PC-3 (cell line): Measurements from ENCODE around the gene ESPNL. TPM values are rescaled to one million over a fixed set of nuclear protein-coding genes. Genes with fewer than 3 reads are reported as not detected.

Experiments
- ATAC-seq: fragments of 200-7000 bp; cut with Tn5 transposase; 2 replicates; pipeline ENCODE4 v1.9.1; 2020; ENCODE audit warnings: mild to moderate bottlenecking, moderate library complexity
- BruUV-seq: library from RNA; stranded (reverse); fragments of 400-500 nt; replicated peaks from 2 replicates; lab custom pipeline; 2021; lab: Mats Ljungman, UMichigan
- CTCF ChIA-PET: fragments of 300-600 bp; sonication (Branson Sonifier 250); formaldehyde crosslinking; loops from one replicate; lab custom pipeline; 2022; ENCODE audit warnings: antibody characterized with exemption; lab: Charles Lee
- POLR2A ChIA-PET: fragments of 300-600 bp; sonication (Branson Sonifier 250); formaldehyde crosslinking; loops from one replicate; lab custom pipeline; 2022; ENCODE audit warnings: antibody characterized with exemption; ENCODE audit not compliant: unreplicated experiment; lab: Charles Lee
- DNase-seq: peaks from one replicate; pipeline ENCODE4 v3.0.0-alpha.2; 2015
- H2AFZ ChIP-seq: fragments of 300-600 bp; sonication (generic); 2 replicates; pipeline ENCODE4 v1.6.0; 2016; ENCODE audit warnings: antibody characterized with exemption, low read length
- H3F3A ChIP-seq: fragments of 300-600 bp; sonication (generic); one replicate; pipeline ENCODE4 v1.6.0; 2017; ENCODE audit warnings: antibody characterized with exemption, low read length, control low read depth, mild to moderate bottlenecking; ENCODE audit not compliant: unreplicated experiment
- H3K27ac ChIP-seq: fragments of 300-600 bp; sonication (generic); 2 replicates; pipeline ENCODE4 v1.5.1; 2016; ENCODE audit warnings: mild to moderate bottlenecking, low read length
- H3K27me3 ChIP-seq: fragments of 300-600 bp; sonication (generic); 2 replicates; pipeline ENCODE4 v1.6.1; 2016; ENCODE audit warnings: low read length, mixed read lengths
- H3K36me3 ChIP-seq: fragments of 300-600 bp; sonication (generic); 2 replicates; pipeline ENCODE4 v1.6.1; 2016; ENCODE audit warnings: low read depth, mixed run types, low read length, mixed read lengths
- H3K4me1 ChIP-seq: fragments of 300-600 bp; sonication (generic); 2 replicates; pipeline ENCODE4 v1.5.1; 2016; ENCODE audit warnings: low read length; ENCODE audit not compliant: insufficient read depth
- H3K4me2 ChIP-seq: fragments of 300-600 bp; sonication (generic); 2 replicates; pipeline ENCODE4 v1.6.0; 2016; ENCODE audit warnings: low read length
- H3K4me3 ChIP-seq: fragments of 300-600 bp; sonication (generic); 2 replicates; pipeline ENCODE4 v1.5.1; 2016; ENCODE audit warnings: mild to moderate bottlenecking, low read length, mixed read lengths
- H3K79me2 ChIP-seq: fragments of 300-600 bp; sonication (generic); 2 replicates; pipeline ENCODE4 v1.6.1; 2017; ENCODE audit warnings: low read length, mixed read lengths
- H3K9ac ChIP-seq: fragments of 300-600 bp; sonication (generic); 2 replicates; pipeline ENCODE4 v1.6.0; 2016; ENCODE audit warnings: mild to moderate bottlenecking, low read length
- H3K9me2 ChIP-seq: fragments of 300-600 bp; sonication (generic); replicated peaks from 2 replicates; pipeline ENCODE4 v1.6.1; 2016; ENCODE audit warnings: mixed run types, low read length, mixed read lengths
- H3K9me3 ChIP-seq: fragments of 300-600 bp; sonication (generic); 2 replicates; pipeline ENCODE4 v1.6.1; 2016; ENCODE audit warnings: low read length, mixed read lengths
- H4K20me1 ChIP-seq: fragments of 300-600 bp; sonication (generic); 2 replicates; pipeline ENCODE4 v1.6.1; 2016; ENCODE audit warnings: low read length, mixed read lengths
- CTCF ChIP-seq: fragments of 300-600 bp; sonication (generic); conservative IDR thresholded peaks from 2 replicates; pipeline ENCODE4 v1.5.1; 2017; ENCODE audit warnings: antibody characterized with exemption, low read depth, mild to moderate bottlenecking, low read length
- EZH2 ChIP-seq: fragments of 300-600 bp; sonication (generic); IDR thresholded peaks from one replicate; pipeline ENCODE4 v1.6.1; 2017; ENCODE audit warnings: antibody characterized with exemption, mild to moderate bottlenecking, low read length; ENCODE audit not compliant: unreplicated experiment
- EZH2phosphoT487 ChIP-seq: fragments of 300-600 bp; sonication (generic); IDR thresholded peaks from 2 replicates; pipeline ENCODE4 v1.6.1; 2018; ENCODE audit warnings: mild to moderate bottlenecking, antibody characterized with exemption, low read length, borderline replicate concordance
- intact Hi-C: fragments of 100-400 bp; cut with micrococcal nuclease; formaldehyde crosslinking; loops from 2 replicates; pipeline ENCODE4 v1.9.0; 2023
- total RNA-seq: library from RNA; depleted of rRNA; stranded (reverse); fragments of >200 nt; gene quantifications from 2 replicates; pipeline ENCODE4 v1.2.3, GENCODE V29; 2014

ESPNL gene
- total RNA-seq, 1 experiment from 2014 or later = not detected

GRCh38 chr2:238146884-238147544 lies 46.9 kb downstream of the ESPNL start:
- Histone ChIP-seq H3K27ac (no peak overlapping the region), H3F3A (no peaks in the 10 kb centered on the region), H3K4me3 (no peak overlapping the region), H3K9me2 (no peaks in the 10 kb centered on the region), H3K36me3 (no peaks in the 10 kb centered on the region), H3K9me3 (no peaks in the 10 kb centered on the region), H3K4me1 (peaks cover 21% of the 10 kb centered on the region), H3K27me3 (no peaks in the 10 kb centered on the region), H3K79me2 (no peaks in the 10 kb centered on the region), H3K9ac (no peak overlapping the region), H2AFZ (no peak overlapping the region), H4K20me1 (no peaks in the 10 kb centered on the region), H3K4me2 (no peak overlapping the region)
- DNase-seq (no peak), ATAC-seq (no peak)
- intact Hi-C loops = no loop called here
- CTCF ChIA-PET = interaction anchor here (0.7 kb wide), 1 partner anchor 10 kb away, joined by 3 read pairs; no protein-coding TSS in a partner anchor
- POLR2A ChIA-PET = no interaction called here
- no peak for TF ChIP-seq EZH2phosphoT487
- no peak for TF ChIP-seq EZH2
- no peak for TF ChIP-seq CTCF
- no TSS peak for BruUV-seq

- Histone ChIP-seq H3K9me2 (no peaks in the 10 kb centered on the region), H3K9ac (no peak overlapping the region), H3F3A (no peaks in the 10 kb centered on the region), H3K4me2 (no peak overlapping the region), H3K4me3 (no peak overlapping the region), H4K20me1 (no peaks in the 10 kb centered on the region), H3K27ac (no peak overlapping the region), H3K9me3 (no peaks in the 10 kb centered on the region), H3K4me1 (peaks cover 2% of the 10 kb centered on the region), H2AFZ (no peak overlapping the region), H3K36me3 (no peaks in the 10 kb centered on the region), H3K27me3 (no peaks in the 10 kb centered on the region), H3K79me2 (no peaks in the 10 kb centered on the region)
- no peak for TF ChIP-seq CTCF
- no peak for TF ChIP-seq EZH2
- no peak for TF ChIP-seq EZH2phosphoT487
- ATAC-seq (no peak), DNase-seq (no peak)
- intact Hi-C loops = no loop called here
- no TSS peak for BruUV-seq
- ChIA-PET POLR2A (no interaction called here), CTCF (no interaction called here)
Observed at GRCh38 chr2:238148981-238149380, 48.8 kb downstream of the ESPNL start.

DNA sequence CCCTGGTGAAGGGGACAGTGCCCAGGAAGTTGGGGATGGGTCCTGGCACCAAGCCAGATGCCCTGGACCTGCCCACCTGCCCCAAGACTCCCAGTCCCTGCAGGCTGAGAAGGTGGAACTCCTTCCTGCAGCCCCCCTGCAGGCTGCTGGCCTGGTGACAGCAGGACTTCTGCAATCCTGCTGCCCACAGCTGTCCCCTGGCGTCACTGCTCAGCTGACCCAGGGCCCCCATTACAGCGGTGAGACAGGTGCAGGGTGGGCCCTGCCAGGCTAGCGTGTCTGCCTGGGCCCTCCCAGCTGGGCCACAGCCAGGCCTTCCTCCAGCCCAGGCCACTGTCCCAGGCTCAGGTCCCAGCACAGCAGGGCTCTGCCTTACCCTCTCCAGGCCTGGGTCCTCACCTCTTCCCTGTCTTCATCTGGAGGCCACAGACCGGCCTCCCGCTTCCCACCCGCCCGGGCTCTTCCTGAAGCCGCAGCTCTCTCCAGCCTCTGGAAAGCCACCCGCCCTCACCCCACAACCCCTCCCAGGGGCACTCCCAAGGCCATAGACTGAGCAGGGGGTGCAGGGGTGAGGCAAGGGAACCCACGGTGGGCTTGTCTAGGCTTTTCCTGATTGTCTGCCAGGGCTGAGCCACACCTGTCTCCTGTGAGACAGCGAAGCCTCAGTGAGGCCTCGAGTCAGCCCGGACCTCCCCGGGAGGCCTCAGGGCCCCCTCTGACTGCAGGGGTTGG lies 49.9 kb downstream of the ESPNL start:
- no peaks in the 10 kb centered on the region for H3K36me3 ChIP-seq
- ChIA-PET CTCF (no interaction called here), POLR2A (no interaction called here)
- no peak overlapping the region for H3K4me2 ChIP-seq
- H2AFZ ChIP-seq = no peak overlapping the region
- H3K27ac ChIP-seq = no peak overlapping the region
- no peaks in the 10 kb centered on the region for H3K9me2 ChIP-seq
- BruUV-seq = no TSS peak
- H3K4me3 ChIP-seq = no peak overlapping the region
- H3K27me3 ChIP-seq = no peaks in the 10 kb centered on the region
- no peaks in the 10 kb centered on the region for H3K4me1 ChIP-seq
- no peaks in the 10 kb centered on the region for H4K20me1 ChIP-seq
- H3F3A ChIP-seq = no peaks in the 10 kb centered on the region
- ATAC-seq = no peak; the same call in 1 of the 2 replicates
- H3K9me3 ChIP-seq = no peaks in the 10 kb centered on the region
- H3K79me2 ChIP-seq = no peaks in the 10 kb centered on the region
- TF ChIP-seq EZH2 = no peak
- no peak for TF ChIP-seq CTCF
- no peak for TF ChIP-seq EZH2phosphoT487
- intact Hi-C loops = no loop called here
- no peak overlapping the region for H3K9ac ChIP-seq
- no peak for DNase-seq
